ENCODE data around the gene SMPX.
"Not testable (repeated sequence)": the region's sequence is repeated elsewhere in the genome, so short reads cannot be mapped to it uniquely, and the experiment has no call there.

SMPX gene

GRCh38 chrX:21781976-21782375 lies 24.1 kb upstream of the SMPX start:
- no peak for TF ChIP-seq CTCF (IDR thresholded peaks at IDR 0.05; ENCODE audit: extremely low read depth, missing control alignments)
- DNase-seq (ENCODE audit: low spot score), result no peak

DNA sequence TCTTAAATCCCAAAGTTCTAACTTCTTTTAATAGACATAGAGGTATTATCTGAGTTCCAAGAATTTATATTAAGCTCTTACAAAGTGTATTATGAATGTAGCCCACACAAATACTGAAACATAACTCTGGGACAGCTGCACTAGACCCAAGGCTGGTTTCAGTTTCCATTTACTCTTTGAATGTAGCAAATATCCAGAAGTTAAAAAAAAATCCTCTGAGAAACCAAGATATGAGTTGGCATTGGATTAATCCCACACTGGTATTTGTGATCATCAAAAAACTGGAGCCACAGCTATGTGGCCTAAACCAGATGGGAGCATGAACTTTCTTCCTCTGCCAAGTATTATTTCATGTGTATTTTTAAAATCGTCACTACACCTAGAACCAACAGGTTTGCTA lies 23.6 kb upstream of the SMPX start:
- no peak for DNase-seq (ENCODE audit: low spot score)
- no peak for TF ChIP-seq CTCF (IDR thresholded peaks at IDR 0.05; ENCODE audit: extremely low read depth, missing control alignments)

- no peak for DNase-seq (ENCODE audit: low spot score)
- no peak for TF ChIP-seq CTCF (IDR thresholded peaks at IDR 0.05; ENCODE audit: extremely low read depth, missing control alignments)
These were observed 21.2 kb upstream of the SMPX start for GRCh38 chrX:21779095-21779494.

GRCh38 chrX:21778236-21778635 lies 20.3 kb upstream of the SMPX start:
- DNase-seq (ENCODE audit: low spot score), result no peak
- no peak for TF ChIP-seq CTCF (IDR thresholded peaks at IDR 0.05; ENCODE audit: extremely low read depth, missing control alignments)

- DNase-seq (ENCODE audit: low spot score), result not testable (repeated sequence)
These were observed 17.2 kb upstream of the SMPX start for GRCh38 chrX:21775128-21775527.

DNA sequence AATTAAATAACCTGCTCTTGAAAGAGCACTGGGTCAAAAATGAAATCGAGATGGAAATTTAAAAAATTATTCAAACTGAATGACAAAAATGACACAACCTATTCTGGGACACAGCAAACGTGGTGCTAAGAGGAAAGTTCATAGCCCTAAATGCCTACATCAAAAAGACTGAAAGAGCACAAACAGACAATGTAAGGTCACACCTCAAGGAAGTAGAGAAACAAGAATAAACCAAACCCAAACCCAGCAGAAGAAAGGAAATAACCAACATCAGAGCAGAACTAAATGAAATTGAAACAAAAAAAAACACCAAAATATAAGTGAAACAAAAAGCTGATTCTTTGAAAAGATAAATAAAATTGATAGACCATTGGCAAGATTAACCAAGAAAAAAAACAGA lies 15.1 kb upstream of the SMPX start:
- not testable (repeated sequence) for DNase-seq (ENCODE audit: low spot score)

DNA sequence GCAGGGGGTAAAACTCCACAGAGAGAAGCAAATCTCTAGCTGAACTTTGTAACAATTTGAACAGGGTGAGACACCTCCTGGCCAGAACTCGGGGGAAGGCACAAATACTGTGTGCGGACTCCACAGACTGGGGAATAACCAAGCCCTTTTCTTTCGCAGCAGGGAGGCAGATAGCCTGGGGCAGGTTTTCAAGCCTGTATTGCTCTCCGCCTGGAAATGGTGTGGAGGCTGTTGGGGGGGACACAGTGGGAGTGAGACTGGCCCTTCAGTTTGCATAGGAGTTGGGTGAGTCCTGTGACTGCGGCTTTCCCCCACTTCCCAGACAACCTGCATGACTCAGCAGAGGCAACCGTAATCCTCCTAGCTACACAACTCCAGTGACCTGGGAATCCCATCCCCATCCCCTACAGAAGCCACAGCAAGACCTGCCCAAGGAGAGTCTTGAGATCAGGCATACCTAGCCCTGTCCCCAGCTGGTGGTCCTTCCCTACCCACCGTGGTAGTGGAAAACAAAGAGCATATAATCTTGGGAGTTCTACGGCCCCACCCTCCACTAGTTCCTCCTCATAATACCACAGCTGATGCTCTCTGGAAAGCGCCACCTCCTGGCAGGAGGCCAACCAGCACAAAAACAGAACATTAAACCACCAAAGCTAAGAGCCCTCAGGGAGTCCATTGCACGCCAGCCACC lies 12.9 kb upstream of the SMPX start:
- DNase-seq (ENCODE audit: low spot score), result no peak

DNA sequence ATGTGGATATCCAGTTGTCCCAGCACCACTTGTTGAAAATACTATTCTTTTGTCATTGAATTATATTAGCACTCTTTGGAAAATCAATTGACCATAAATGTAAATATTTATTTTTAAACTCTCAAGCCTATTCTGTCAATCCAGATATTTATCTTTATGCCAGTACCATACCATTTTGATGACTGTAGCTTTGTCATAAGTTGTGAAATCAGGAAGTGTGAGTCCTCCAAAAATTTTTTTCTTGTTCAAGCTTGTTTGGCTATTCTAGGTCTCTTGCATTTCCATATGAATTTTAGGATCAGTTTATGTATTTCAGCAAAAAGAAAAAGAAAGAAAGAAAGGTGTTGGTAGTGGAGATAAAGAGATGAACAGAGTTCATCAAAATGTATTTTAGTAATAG lies 8.2 kb upstream of the SMPX start:
- no peak for DNase-seq (ENCODE audit: low spot score)
- no peak for TF ChIP-seq CTCF (IDR thresholded peaks at IDR 0.05; ENCODE audit: extremely low read depth, missing control alignments)

More for the DNA sequence above, 12.9 kb upstream of the SMPX start:
- TF ChIP-seq CTCF (IDR thresholded peaks at IDR 0.05; ENCODE audit: extremely low read depth, missing control alignments), result no peak

Data from GM20000 (cell line).